CD4-positive, alpha-beta T cell treated with Interleukin-4 for 1 hour (primary cell): ENCODE data around the gene TSPAN4.

ENCODE experiments used
- DNase-seq, 2 donors: peaks; one replicate each; pipeline ENCODE4 v3.0.0-alpha.2; 2020 to 2022

Gene TSPAN4

GRCh38 chr11:867856-868358 lies 25.3 kb downstream of the TSPAN4 start:
- DNase-seq: no peak

GRCh38 chr11:868394-868793 lies 25.7 kb downstream of the TSPAN4 start:
- DNase-seq: no peak

GRCh38 chr11:868802-869201 lies 26.1 kb downstream of the TSPAN4 start:
- DNase-seq: no peak

- DNase-seq: no peak
Measured at GRCh38 chr11:869399-870126, 26.9 kb downstream of the TSPAN4 start.

GRCh38 chr11:870127-870413 lies 27.4 kb downstream of the TSPAN4 start:
- no peak for DNase-seq

GRCh38 chr11:870418-870817 lies 27.8 kb downstream of the TSPAN4 start:
- no peak for DNase-seq

GRCh38 chr11:871472-871871 lies 28.8 kb downstream of the TSPAN4 start:
- no peak for DNase-seq

- no peak for DNase-seq
Measured at GRCh38 chr11:872799-873198, 30.1 kb downstream of the TSPAN4 start.

GRCh38 chr11:873706-874105 lies 31.1 kb downstream of the TSPAN4 start:
- no peak for DNase-seq

- no peak for DNase-seq
Measured at GRCh38 chr11:875203-875602, 32.6 kb downstream of the TSPAN4 start.

- no peak for DNase-seq
Measured at GRCh38 chr11:875769-876301, 33.2 kb downstream of the TSPAN4 start.

GRCh38 chr11:876545-876944 lies 33.9 kb downstream of the TSPAN4 start:
- DNase-seq: no peak

GRCh38 chr11:877565-877964 lies 34.9 kb downstream of the TSPAN4 start:
- peak; percentile 7 to 15 for DNase-seq

- no peak for DNase-seq
Measured at GRCh38 chr11:880447-880846, 37.8 kb downstream of the TSPAN4 start.

- DNase-seq: no peak
Measured at GRCh38 chr11:882596-882995, 39.9 kb downstream of the TSPAN4 start.

- no peak for DNase-seq
Measured at GRCh38 chr11:883527-883926, 40.9 kb downstream of the TSPAN4 start.

- no peak for DNase-seq
Measured at GRCh38 chr11:884578-885070, 42.0 kb downstream of the TSPAN4 start.

GRCh38 chr11:886568-886967 lies 43.9 kb downstream of the TSPAN4 start:
- DNase-seq: no peak

- no peak for DNase-seq
Measured at GRCh38 chr11:887589-887988, 44.9 kb downstream of the TSPAN4 start.

GRCh38 chr11:888310-889212 lies 45.9 kb downstream of the TSPAN4 start:
- DNase-seq: no peak

GRCh38 chr11:889257-889656 lies 46.6 kb downstream of the TSPAN4 start:
- DNase-seq: no peak

- no peak for DNase-seq
Measured at GRCh38 chr11:889687-890475, 47.2 kb downstream of the TSPAN4 start.
